Glutamatergic neuron (in vitro differentiated cells): ENCODE results near the gene EML5. TPM values are rescaled to one million over a fixed set of nuclear protein-coding genes. Genes with fewer than 3 reads are reported as not detected.

ENCODE experiments used
- DNase-seq: peaks from one replicate; pipeline ENCODE4 v3.0.0; 2022
- H3K27ac Mint-ChIP-seq: one replicate; pipeline ENCODE4 v1.8.0; 2020; ENCODE audit warnings: mild to moderate bottlenecking, mixed read lengths, inconsistent platforms; ENCODE audit not compliant: unreplicated experiment
- H3K27me3 Mint-ChIP-seq: one replicate; pipeline ENCODE4 v1.8.0; 2020; ENCODE audit warnings: mild to moderate bottlenecking, moderate library complexity, mixed read lengths, inconsistent platforms; ENCODE audit not compliant: unreplicated experiment
- H3K36me3 Mint-ChIP-seq: one replicate; pipeline ENCODE4 v1.8.0; 2020; ENCODE audit warnings: mild to moderate bottlenecking, mixed read lengths, inconsistent platforms; ENCODE audit not compliant: unreplicated experiment
- H3K4me1 Mint-ChIP-seq: one replicate; pipeline ENCODE4 v1.8.0; 2020; ENCODE audit warnings: mild to moderate bottlenecking, low read depth, mixed read lengths, inconsistent platforms; ENCODE audit not compliant: unreplicated experiment
- H3K4me3 Mint-ChIP-seq: one replicate; pipeline ENCODE4 v1.8.0; 2020; ENCODE audit warnings: mild to moderate bottlenecking, mixed read lengths, inconsistent platforms; ENCODE audit not compliant: unreplicated experiment
- H3K9me3 Mint-ChIP-seq: one replicate; pipeline ENCODE4 v1.8.0; 2020; ENCODE audit warnings: mild to moderate bottlenecking, moderate library complexity, mixed read lengths, inconsistent platforms; ENCODE audit not compliant: unreplicated experiment
- CTCF ChIP-seq: fragments of 200-600 bp; sonication (generic); IDR thresholded peaks from one replicate; pipeline ENCODE4 v1.5.0; 2021; ENCODE audit not compliant: partially characterized antibody, unreplicated experiment
- total RNA-seq: library from RNA; stranded (reverse); fragmentation: NEBNext Ultra II Directional; extraction: Animal tissue kit (Norgen Biotek cat#: 25700); gene quantifications from one replicate; pipeline ENCODE4 v1.2.1, GENCODE V29; 2021; ENCODE audit not compliant: unreplicated experiment

The EML5 gene
- total RNA-seq, 1 donor from 2014 or later = 2.1 TPM

GRCh38 chr14:88621100-88621499 is 171.7 kb downstream of the EML5 start:
- TF ChIP-seq CTCF = no peak
- no peak overlapping the region for H3K4me3 Mint-ChIP-seq
- no peak for DNase-seq
- no peaks in the 10 kb centered on the region for H3K9me3 Mint-ChIP-seq
- H3K36me3 Mint-ChIP-seq = no peaks in the 10 kb centered on the region
- peaks cover 3% of the 10 kb centered on the region for H3K4me1 Mint-ChIP-seq
- H3K27ac Mint-ChIP-seq = no peak overlapping the region
- no peaks in the 10 kb centered on the region for H3K27me3 Mint-ChIP-seq

GRCh38 chr14:88618476-88618875 is 174.3 kb downstream of the EML5 start:
- no peak for TF ChIP-seq CTCF
- Mint-ChIP-seq H3K36me3 (no peaks in the 10 kb centered on the region), H3K27ac (no peak overlapping the region), H3K4me1 (peaks cover 8% of the 10 kb centered on the region), H3K4me3 (no peak overlapping the region), H3K9me3 (no peaks in the 10 kb centered on the region), H3K27me3 (no peaks in the 10 kb centered on the region)
- no peak for DNase-seq

GRCh38 chr14:88617479-88617878 is 175.3 kb downstream of the EML5 start:
- H3K4me3 Mint-ChIP-seq = no peak overlapping the region
- no peaks in the 10 kb centered on the region for H3K27me3 Mint-ChIP-seq
- H3K27ac Mint-ChIP-seq = no peak overlapping the region
- no peak for DNase-seq
- no peak for TF ChIP-seq CTCF
- H3K9me3 Mint-ChIP-seq = no peaks in the 10 kb centered on the region
- peaks cover 11% of the 10 kb centered on the region for H3K4me1 Mint-ChIP-seq
- no peaks in the 10 kb centered on the region for H3K36me3 Mint-ChIP-seq

- no peaks in the 10 kb centered on the region for H3K36me3 Mint-ChIP-seq
- H3K27ac Mint-ChIP-seq = no peak overlapping the region
- no peak for DNase-seq
- H3K4me3 Mint-ChIP-seq = no peak overlapping the region
- H3K27me3 Mint-ChIP-seq = no peaks in the 10 kb centered on the region
- TF ChIP-seq CTCF = no peak
- no peaks in the 10 kb centered on the region for H3K9me3 Mint-ChIP-seq
- H3K4me1 Mint-ChIP-seq = peaks cover 14% of the 10 kb centered on the region
Observed at GRCh38 chr14:88616697-88617096, 176.1 kb downstream of the EML5 start.

GRCh38 chr14:88614218-88614907 is 178.4 kb downstream of the EML5 start:
- Mint-ChIP-seq H3K27me3 (no peaks in the 10 kb centered on the region), H3K4me1 (peaks cover 14% of the 10 kb centered on the region), H3K36me3 (no peaks in the 10 kb centered on the region), H3K9me3 (no peaks in the 10 kb centered on the region), H3K27ac (no peak overlapping the region), H3K4me3 (no peak overlapping the region)
- TF ChIP-seq CTCF = no peak
- no peak for DNase-seq
